Astrocyte (in vitro differentiated cells and primary cell): Measurements from ENCODE around the gene F8A2.

ENCODE experiments used
- CTCF ChIP-seq: IDR thresholded peaks from 2 replicates; pipeline ENCODE4 v1.5.1; 2011; ENCODE audit warnings: low read depth, mild to moderate bottlenecking, inconsistent platforms, low read length, moderate library complexity; ENCODE audit not compliant: insufficient read depth
- EZH2 ChIP-seq: IDR thresholded peaks from 2 replicates; pipeline ENCODE4 v1.6.1; 2012; ENCODE audit warnings: mild to moderate bottlenecking, low read length, inconsistent platforms; ENCODE audit not compliant: insufficient read depth

- no peak for TF ChIP-seq CTCF
- TF ChIP-seq EZH2, result no peak
These were observed 35.9 kb downstream of the F8A2 start for GRCh38 chrX:155417769-155418168.
